ENCODE results near the gene GPR18. TPM values are rescaled to one million over a fixed set of nuclear protein-coding genes. Genes with fewer than 3 reads are reported as not detected.

Gene GPR18
- total and polyA plus RNA-seq, 2 of the 4 experiments (the other 2 are of a cell fraction) = not detected

GRCh38 chr13:99237981-99238662 lies 20.1 kb downstream of the GPR18 start:
- H2BK20ac ChIP-seq (ENCODE audit: low read depth, low read length) = no peak overlapping the region
- dilution Hi-C loops (cut with HindIII; ENCODE audit: low sequenced_read_pairs, unreplicated experiment) (no loop called here), intact Hi-C loops (cut with micrococcal nuclease) (no loop called here), in situ Hi-C loops (cut with MboI; ENCODE audit: low sequenced_read_pairs) (no loop called here)
- ATAC-seq (ENCODE audit: low read depth) (no peak), DNase-seq (no peak)
- H3K9me1 ChIP-seq (ENCODE audit: insufficient read depth, low read length) = no peaks in the 10 kb centered on the region; the same call in 1 of the 2 replicates
- H3K4ac ChIP-seq (ENCODE audit: low read depth, low read length) = no peak overlapping the region; the same call in 1 of the 2 replicates
- H3K14ac ChIP-seq (replicated peaks; ENCODE audit: low read depth, low read length) = no peak overlapping the region
- BruUV-seq (replicated peaks) = no TSS peak
- no peak overlapping the region for H2BK120ac ChIP-seq (ENCODE audit: low read depth, low read length)
- no peak overlapping the region for H2AFZ ChIP-seq (replicated peaks; ENCODE audit: low read length, poor library complexity)
- 100% methylated on average over 2 of the region's 8 CpGs; no CpG with 5 or more reads in 1 of the 2 experiments for WGBS, 2 experiments (ENCODE audit: extremely low coverage in 2 of 2, insufficient read length in 1 of 2)
- TF ChIP-seq RCOR1 (IDR thresholded peaks at IDR 0.05; ENCODE audit: insufficient replicate concordance, low read length) (no peak), RAD21 (IDR thresholded peaks at IDR 0.05; ENCODE audit: low read length) (no peak), BHLHE40 (IDR thresholded peaks at IDR 0.05; ENCODE audit: low read depth, low read length) (no peak), MXI1 (IDR thresholded peaks at IDR 0.05; ENCODE audit: borderline replicate concordance, low read depth, low read length) (no peak), ELK1 (IDR thresholded peaks at IDR 0.05; ENCODE audit: borderline replicate concordance, low read depth, low read length) (no peak), CTCF (conservative IDR thresholded peaks at IDR 0.05; ENCODE audit: low read depth, low read length) (no peak), MAFK (IDR thresholded peaks at IDR 0.05; ENCODE audit: low read depth, low read length) (no peak), FOS (IDR thresholded peaks at IDR 0.05; ENCODE audit: low read depth, low read length) (no peak), USF2 (IDR thresholded peaks at IDR 0.05; ENCODE audit: low read depth, low read length) (no peak), NFE2L2 (IDR thresholded peaks at IDR 0.05; ENCODE audit: low read depth, low read length) (no peak)
- peaks cover 4% of the 10 kb centered on the region for H3K36me3 ChIP-seq (ENCODE audit: control insufficient read depth, insufficient read depth, low read length)
- ChIA-PET POLR2A (ENCODE audit: unreplicated experiment) (no interaction called here), CTCF (no interaction called here)
- no peak overlapping the region; the same call in 1 of the 2 replicates for H3K56ac ChIP-seq (ENCODE audit: extremely low read depth, insufficient read depth, low read length)
- no peak overlapping the region for H3K9ac ChIP-seq (ENCODE audit: low read depth, low read length)
- no peaks in the 10 kb centered on the region for H3K27me3 ChIP-seq (ENCODE audit: control insufficient read depth, insufficient read depth, low read length)
- H3K9me3 ChIP-seq (ENCODE audit: control insufficient read depth, insufficient read depth, low read length) = no peaks in the 10 kb centered on the region
- no peak overlapping the region for H3K4me3 ChIP-seq (ENCODE audit: insufficient read depth, low read depth, low read length)
- no peak overlapping the region for H3K4me2 ChIP-seq (ENCODE audit: low read depth, low read length)
- H3K27ac ChIP-seq (ENCODE audit: insufficient read depth, low read length) = no peak overlapping the region
- no peak overlapping the region for H2AK9ac ChIP-seq (replicated peaks; ENCODE audit: low read depth, low read length, poor library complexity)
- H4K8ac ChIP-seq (ENCODE audit: low read depth in 2 of 2, low read length in 2 of 2) = no peak overlapping the region
- no peak overlapping the region for H4K5ac ChIP-seq (ENCODE audit: low read depth, low read length)
- no peaks in the 10 kb centered on the region for H3K4me1 ChIP-seq (ENCODE audit: control insufficient read depth, insufficient read depth, low read length)
- no peak overlapping the region for H3K18ac ChIP-seq (ENCODE audit: low read depth, low read length)
- no peak overlapping the region for H2BK5ac ChIP-seq (ENCODE audit: low read depth, low read length, poor library complexity, severe bottlenecking)
- no peaks in the 10 kb centered on the region for H4K20me1 ChIP-seq (ENCODE audit: insufficient read depth, low read length)
- H4K91ac ChIP-seq (ENCODE audit: insufficient read depth, low read depth, low read length) = no peak overlapping the region
- peaks cover 17 to 22% of the 10 kb centered on the region in 2 experiments; a peak in 3 of 4 replicates for H3K79me1 ChIP-seq (ENCODE audit: low read depth in 1 of 2, low read length in 2 of 2)
- H2AK5ac ChIP-seq (ENCODE audit: low read depth, low read length) = no peak overlapping the region
- no peak overlapping the region for H2BK15ac ChIP-seq (ENCODE audit: low read depth, low read length)
- H3K23ac ChIP-seq (ENCODE audit: low read depth, low read length) = no peak overlapping the region

Data from IMR-90 (cell line).